Right ventricle myocardium superior (tissue), 1 donor: Measurements from ENCODE around the gene DST. TPM values are rescaled to one million over a fixed set of nuclear protein-coding genes. Genes with fewer than 3 reads are reported as not detected.

Source experiments
- ATAC-seq: fragments of 200-7000 bp; cut with Tn5 transposase; one replicate; pipeline ENCODE4 v1.9.1; 2020; ENCODE audit warnings: mild to moderate bottlenecking; ENCODE audit not compliant: poor library complexity
- DNase-seq: peaks from one replicate; pipeline ENCODE4 v3.0.0-alpha.2; 2020
- intact Hi-C: fragments of 100-400 bp; cut with DNase I; formaldehyde crosslinking; loops from one replicate; pipeline ENCODE4 v1.11.2; 2022
- total RNA-seq: library from RNA; stranded (reverse); fragmentation: NEBNext Ultra II Directional; extraction: Animal tissue kit (Norgen Biotek cat#: 25700); gene quantifications from one replicate; pipeline ENCODE4 v1.2.1, GENCODE V29; 2021
- donor health status: DM: no; HTN: yes; CAD: no; lungs with severe emphysema.

DST gene
- total RNA-seq, 1 donor from 2014 or later = 234 TPM

DNA sequence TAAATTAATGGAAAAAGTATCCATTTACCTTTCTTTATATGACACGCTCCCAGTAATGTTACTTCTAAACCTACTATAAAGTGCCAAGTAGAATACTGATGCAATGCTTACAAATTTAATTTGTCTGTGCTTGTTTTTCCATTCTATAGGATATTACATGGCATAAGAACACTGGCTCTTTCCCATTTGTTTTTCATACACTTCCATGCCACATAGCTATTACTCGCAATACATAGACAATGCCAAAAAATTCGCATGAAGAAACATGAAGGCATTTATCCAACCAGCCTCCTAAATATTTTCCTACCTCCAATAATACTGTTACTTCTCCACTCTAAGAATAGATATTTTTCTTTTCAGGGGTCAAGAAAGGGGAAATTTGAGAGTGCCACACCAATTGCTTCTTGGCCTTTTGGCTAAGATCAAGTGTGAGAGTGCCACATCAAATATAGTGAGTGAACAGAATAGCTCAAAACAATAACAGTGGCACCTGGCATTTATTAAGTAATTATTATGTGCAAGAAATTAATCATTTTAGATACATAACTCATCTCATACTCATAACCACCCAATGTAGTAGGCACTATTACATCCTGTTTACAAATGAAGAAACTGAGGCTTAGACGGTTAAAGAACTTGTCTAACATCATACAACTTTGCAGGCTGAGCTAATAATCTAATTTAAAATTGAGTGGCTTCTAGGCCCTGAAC is 845 bp upstream of the DST start:
- intact Hi-C loops = no loop called here
- DNase-seq = no peak
- no peak for ATAC-seq

- ATAC-seq (no peak), DNase-seq (no peak)
- intact Hi-C loops = no loop called here
Observed at GRCh38 chr6:56640374-56640773, 2.3 kb downstream of the DST start.

GRCh38 chr6:56638760-56639159 is 3.9 kb downstream of the DST start:
- intact Hi-C loops = loop anchor here (5.0 kb wide), 2 partner anchors 59 to 214 kb away; no protein-coding TSS in a partner anchor
- DNase-seq (no peak), ATAC-seq (no peak)

- ATAC-seq (peak; percentile 69), DNase-seq (no peak)
- intact Hi-C loops = loop anchor here (5.0 kb wide), 2 partner anchors 60 to 215 kb away; no protein-coding TSS in a partner anchor
Observed at GRCh38 chr6:56637640-56638039, 5.0 kb downstream of the DST start.

- ATAC-seq (no peak), DNase-seq (no peak)
- intact Hi-C loops = no loop called here
Observed at GRCh38 chr6:56628105-56628504, 14.6 kb downstream of the DST start.

GRCh38 chr6:56625356-56625755 is 17.3 kb downstream of the DST start:
- intact Hi-C loops = no loop called here
- ATAC-seq = no peak
- DNase-seq = no peak

- no peak for DNase-seq
- intact Hi-C loops = no loop called here
- no peak for ATAC-seq
Observed at GRCh38 chr6:56624728-56625069, 18.0 kb downstream of the DST start.

- ATAC-seq = no peak
- intact Hi-C loops = no loop called here
- DNase-seq = no peak
Observed at GRCh38 chr6:56624046-56624727, 18.5 kb downstream of the DST start.

DNA sequence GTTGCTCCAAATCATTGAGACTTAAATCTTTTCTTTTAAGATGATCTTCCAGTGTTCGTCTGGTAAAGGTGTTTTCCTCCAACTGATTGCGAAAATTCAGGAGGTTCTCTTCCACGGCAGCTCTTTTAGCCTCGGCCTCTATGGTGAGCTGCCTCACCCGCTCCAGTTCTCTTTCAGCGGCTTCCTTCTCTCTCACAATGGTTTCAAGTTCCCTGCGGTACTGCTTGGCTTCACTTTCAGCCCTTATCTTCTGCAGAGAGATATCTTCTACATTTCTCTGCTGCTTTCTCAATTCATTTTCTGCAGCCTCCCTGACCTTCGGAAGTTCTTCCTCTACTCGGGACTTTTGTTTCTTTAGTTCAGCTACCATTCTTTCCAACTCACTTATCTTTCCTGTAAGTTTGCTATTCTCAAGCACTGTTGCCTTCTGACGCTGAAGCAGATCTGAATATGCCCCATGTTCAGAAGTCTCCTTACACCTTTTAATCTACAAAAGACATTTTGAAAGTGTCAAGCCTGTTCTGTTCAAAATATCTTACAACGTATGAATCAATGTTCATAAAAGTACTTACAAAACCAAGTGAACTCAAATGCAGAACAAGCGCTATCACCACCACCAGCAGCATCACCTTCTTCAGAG is 22.3 kb downstream of the DST start:
- no peak for DNase-seq
- ATAC-seq = peak; percentile 86
- intact Hi-C loops = no loop called here

- intact Hi-C loops = no loop called here
- DNase-seq (no peak), ATAC-seq (no peak)
Observed at GRCh38 chr6:56618050-56618449, 24.6 kb downstream of the DST start.

- no peak for ATAC-seq
- intact Hi-C loops = no loop called here
- no peak for DNase-seq
Observed at GRCh38 chr6:56616967-56617366, 25.7 kb downstream of the DST start.

- intact Hi-C loops = no loop called here
- ATAC-seq (no peak), DNase-seq (no peak)
Observed at GRCh38 chr6:56613247-56613851, 29.3 kb downstream of the DST start.

DNA sequence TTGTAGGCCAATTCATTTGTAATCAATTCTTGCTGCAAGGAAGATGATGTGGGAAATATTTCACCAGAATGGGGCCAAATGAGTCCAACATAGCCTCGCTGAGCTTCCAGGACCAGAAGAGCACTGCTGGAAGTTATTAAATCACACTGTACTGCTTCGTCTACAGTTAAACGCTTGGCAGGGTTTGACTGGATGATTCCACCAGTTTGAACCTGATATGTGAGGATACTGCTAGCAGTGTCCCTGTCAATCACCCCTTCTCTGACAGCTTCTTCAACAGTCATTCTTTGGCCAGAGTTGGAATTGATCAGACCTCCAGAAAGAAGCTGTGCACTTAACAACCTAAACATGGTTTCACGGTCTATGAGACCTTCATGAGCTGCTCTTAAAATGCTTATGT is 34.4 kb downstream of the DST start:
- intact Hi-C loops = no loop called here
- DNase-seq (no peak), ATAC-seq (no peak)

DNA sequence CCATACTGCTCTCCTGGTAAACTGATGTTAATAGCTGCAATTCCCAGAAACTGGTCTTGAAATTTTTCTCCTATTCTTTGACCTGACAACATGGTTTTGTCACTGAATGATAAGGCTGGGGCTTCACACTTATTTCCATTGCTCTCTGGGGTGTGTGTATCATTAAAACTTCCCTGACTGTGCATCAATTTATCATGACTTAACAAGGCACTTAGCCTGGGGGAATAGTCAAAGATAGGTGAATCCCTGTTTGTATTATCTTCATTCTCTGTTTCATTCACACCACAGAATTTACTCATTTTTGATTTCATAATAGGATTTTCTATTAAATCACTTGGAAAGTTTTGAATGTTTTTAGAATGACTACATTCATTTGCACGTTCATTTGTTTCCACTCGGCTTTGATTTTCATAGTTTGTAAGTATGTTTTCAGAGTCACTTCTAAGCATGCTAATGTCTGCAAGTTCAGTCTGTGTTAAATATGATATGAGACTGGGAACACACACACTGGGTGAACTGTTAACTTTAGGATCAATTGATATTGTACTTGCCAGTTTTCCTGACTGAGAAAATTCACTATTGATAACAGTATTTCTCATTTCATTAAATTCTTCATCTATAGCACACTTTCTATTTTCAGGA is 35.5 kb downstream of the DST start:
- intact Hi-C loops = no loop called here
- no peak for DNase-seq
- ATAC-seq = no peak

DNA sequence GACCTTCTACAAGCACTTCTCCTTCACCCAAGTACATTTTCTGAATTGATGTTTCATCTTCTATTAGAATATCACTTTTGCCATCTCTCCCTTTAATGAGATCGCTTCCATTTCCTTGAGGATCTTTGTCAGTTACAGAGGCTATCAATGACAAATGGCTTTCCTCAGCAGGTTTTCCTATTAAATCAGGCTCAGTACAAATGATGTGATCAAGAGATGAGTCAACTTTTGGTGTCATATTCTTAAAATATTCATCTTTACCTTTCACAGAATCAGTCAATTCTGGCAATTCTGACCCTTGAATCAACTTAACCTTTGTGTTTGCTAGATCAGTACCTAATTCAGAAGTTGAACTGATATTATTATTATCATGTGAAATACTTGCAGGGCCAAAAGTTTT is 37.3 kb downstream of the DST start:
- ATAC-seq (no peak), DNase-seq (no peak)
- intact Hi-C loops = no loop called here

DNA sequence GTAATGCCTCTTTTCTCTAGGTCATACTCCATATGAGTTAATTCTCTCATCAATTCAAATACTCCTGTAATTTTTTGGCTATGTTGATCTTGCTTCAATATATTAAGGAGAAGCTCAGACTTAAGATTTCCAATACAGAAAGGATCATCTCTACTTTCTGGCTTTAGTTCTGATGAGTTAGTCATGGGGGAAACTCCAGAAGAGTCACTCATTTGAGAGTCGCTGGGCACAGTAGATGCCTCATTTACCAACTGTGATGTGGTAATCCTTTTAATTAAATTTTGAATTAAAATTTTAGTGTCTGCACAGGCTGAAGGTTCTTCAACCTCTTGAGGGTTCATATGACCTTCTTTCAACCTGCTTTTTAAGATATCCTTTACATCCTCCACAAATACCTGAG is 38.5 kb downstream of the DST start:
- ATAC-seq (no peak), DNase-seq (no peak)
- intact Hi-C loops = no loop called here

- intact Hi-C loops = no loop called here
- no peak for DNase-seq
- ATAC-seq = no peak
Observed at GRCh38 chr6:56601390-56601789, 41.3 kb downstream of the DST start.

- intact Hi-C loops = loop anchor here (10.0 kb wide), 1 partner anchor 121 kb away; no protein-coding TSS in a partner anchor
- DNase-seq = no peak
- ATAC-seq = peak; percentile 71
Observed at GRCh38 chr6:56595490-56596122, 47.1 kb downstream of the DST start.

DNA sequence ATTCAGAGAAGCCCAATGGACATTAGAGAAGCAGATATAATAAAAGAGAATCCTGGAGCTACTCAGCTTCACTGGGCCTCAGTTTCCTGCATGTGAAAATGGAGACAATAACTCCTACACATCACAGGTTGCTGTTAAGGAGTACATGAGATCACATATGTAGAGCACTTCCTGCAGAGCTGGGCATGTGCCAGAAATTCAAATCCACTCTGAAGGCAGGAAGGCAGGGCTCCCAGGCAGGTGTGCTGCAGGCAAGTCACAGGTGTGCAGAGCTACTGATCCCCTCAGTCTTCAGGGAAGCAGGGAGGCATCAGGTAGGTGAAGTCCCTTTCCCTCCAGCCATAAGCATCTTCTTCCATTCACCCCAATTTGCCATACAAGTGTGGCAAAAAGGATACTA is 48.0 kb downstream of the DST start:
- intact Hi-C loops = loop anchor here (5.0 to 10.0 kb wide), 2 partner anchors 120 to 237 kb away; no protein-coding TSS in a partner anchor
- DNase-seq (no peak), ATAC-seq (peak; percentile 17)
